Activated CD4-positive, CD25-positive, alpha-beta regulatory T cell (primary cell): ENCODE results near the gene IFITM2.
"Not testable (repeated sequence)": the region's sequence is repeated elsewhere in the genome, so short reads cannot be mapped to it uniquely, and the experiment has no call there.

ENCODE experiments used
- DNase-seq, 4 experiments: peaks; one replicate each; lab custom pipeline; 2025; lab: John Stamatoyannopoulos, UW

IFITM2 gene

DNA sequence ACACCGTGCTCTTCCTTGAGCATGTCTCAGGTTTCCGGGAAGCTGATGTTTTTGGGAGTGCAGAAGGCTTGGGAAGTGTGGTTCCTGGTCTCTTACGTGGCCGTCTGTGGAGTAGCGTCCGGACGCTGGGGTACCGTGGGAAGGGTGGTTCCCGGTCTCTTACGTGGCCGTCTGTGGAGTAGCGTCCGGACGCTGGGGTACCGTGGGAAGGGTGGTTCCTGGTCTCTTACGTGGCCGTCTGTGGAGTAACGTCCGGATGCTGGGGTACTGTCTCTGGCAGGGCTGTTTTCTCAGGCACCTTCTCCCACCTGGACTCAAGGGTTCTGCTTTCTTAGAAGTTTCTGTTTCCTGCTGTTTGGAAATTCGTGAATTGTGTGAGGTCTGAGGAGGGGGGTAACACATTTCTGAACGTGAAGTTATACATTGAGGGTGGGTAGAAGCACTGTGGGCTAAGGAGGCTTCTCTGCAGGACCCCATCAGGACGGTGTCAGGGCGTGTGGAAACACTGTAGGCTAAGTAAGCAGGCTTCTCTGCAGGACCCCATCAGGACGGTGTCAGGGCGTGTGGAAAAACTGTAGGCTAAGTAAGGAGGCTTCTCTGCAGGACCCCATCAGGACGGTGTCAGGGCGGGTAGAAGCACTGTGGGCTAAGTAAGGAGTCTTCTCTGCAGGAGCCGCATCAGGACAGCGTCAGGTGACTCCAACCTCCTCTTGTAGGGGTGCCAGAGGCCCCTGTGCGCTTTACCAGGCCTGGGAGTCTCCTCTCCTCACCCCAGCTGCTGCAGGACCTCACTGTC lies 18.4 kb downstream of the IFITM2 start:
- no peak for DNase-seq

GRCh38 chr11:326592-326841 lies 18.9 kb downstream of the IFITM2 start:
- no peak for DNase-seq

- DNase-seq, result no peak
Measured at GRCh38 chr11:326842-327580, 19.4 kb downstream of the IFITM2 start.

- DNase-seq, result no peak
Measured at GRCh38 chr11:327581-327923, 19.9 kb downstream of the IFITM2 start.

DNA sequence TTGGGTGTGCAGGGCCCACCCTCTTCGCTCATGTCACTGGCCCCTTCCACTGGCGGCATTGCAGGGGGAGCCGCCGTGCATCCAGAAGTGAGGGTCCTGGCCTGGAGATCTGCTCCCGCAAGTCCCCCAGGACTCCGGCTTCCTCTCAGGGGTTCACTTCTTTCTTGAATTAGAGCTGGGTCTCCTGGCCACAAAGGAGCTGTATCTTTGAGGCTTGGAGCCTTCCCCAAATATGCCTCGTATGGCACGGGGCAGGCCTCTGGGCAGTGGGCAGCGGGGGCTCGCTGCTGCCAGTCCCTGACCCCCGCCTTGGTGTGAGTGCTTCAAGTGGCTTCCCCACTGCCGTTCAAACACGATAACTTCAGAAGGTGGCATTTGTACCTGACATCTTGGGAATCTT lies 20.4 kb downstream of the IFITM2 start:
- DNase-seq, result no peak

DNA sequence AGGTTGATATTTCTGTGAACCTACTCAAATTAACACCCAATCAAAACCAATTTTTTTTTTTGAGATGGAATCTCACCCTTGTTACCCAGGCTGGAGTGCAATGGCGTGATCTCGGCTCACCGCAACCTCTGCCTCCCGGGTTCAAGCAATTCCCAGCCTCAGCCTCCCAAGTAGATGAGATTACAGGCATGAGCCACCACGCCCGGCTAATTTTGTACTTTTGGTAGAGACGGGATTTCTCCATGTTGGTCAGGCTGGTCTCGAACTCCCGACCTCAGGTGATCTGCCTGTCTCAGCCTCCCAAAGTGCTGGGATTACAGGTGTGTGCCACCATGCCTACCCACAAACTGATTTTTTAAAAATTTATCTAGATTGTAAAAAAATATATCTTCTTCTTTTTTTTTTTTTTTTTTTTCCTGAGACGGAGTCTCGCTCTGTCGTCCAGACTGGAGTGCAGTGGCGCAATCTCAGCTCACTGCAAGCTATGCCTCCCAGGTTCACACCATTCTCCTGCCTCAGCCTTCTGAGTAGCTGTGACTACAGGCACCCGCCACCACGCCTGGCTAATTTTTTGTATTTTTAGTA lies 21.0 kb downstream of the IFITM2 start:
- not testable (repeated sequence) for DNase-seq

GRCh38 chr11:329886-330253 lies 22.3 kb downstream of the IFITM2 start:
- no peak for DNase-seq

- no peak for DNase-seq
Measured at GRCh38 chr11:330307-330693, 22.7 kb downstream of the IFITM2 start.

DNA sequence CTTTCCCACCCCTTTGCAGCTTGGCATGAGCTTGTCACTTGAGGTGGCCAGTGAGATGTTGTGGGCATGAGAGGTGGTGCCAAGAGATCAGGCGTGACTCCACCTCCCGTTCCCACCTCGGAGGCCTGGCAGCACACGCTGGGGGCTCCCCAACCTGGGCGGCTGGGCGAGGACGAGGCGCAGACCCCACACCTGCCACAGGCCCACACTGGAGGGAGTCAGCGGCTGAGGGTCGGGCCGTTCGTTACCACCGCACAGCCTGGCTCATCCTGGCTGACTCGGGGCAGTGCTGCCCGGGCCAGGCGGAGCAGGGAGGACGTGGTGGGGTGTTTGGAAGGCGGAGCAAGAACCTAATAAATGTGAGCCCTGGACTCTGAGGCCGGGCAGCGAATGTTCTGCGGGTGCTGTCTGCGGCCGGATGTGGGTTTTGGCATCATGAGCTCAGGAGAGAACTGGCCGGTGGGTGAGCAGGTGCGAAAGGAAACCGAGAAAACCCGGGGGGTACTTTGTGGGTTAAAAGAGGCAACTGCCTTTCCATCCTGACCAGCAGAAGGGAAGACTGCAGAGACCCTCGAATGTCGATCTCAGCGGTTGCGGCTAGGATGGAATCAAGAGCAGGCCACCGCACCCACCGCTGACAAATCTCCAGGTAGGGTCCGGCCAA lies 23.2 kb downstream of the IFITM2 start:
- DNase-seq, result no peak

DNA sequence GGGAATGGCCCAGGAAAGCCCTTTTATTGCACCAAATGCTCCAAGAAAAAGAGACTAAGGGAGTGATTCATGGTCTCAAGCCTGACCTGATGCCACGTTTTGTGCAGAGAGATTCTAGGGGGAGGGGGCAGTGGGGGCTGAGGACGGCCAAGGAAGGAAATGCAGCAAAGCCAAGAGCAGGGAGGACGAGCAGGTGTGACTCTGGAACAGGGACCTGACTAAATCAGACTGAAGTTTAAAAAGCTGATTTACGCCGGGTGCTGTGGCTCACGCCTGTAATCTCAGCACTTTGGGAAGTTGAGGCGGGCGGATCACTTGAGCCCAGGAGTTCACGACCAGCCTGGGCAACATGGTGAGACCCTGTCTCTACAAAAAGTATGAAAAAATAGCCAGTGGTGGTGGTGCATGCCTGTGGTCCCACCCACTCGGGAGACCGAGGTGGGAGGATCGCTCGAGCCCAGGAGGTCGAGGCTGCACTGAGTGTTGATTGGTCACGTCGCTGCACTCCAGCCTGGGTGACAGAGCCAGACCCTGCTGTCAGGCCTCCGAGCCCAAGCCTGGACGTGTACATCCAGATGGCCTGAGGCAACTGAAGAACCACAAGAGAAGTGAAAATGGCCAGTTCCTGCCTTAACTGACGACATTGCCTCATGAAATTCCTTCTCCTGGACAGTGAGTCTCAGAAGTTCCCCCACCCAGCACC lies 23.9 kb downstream of the IFITM2 start:
- DNase-seq, result no peak

- no peak for DNase-seq
Measured at GRCh38 chr11:332651-333480, 25.2 kb downstream of the IFITM2 start.

GRCh38 chr11:333616-334263 lies 26.1 kb downstream of the IFITM2 start:
- not testable (repeated sequence) for DNase-seq

DNA sequence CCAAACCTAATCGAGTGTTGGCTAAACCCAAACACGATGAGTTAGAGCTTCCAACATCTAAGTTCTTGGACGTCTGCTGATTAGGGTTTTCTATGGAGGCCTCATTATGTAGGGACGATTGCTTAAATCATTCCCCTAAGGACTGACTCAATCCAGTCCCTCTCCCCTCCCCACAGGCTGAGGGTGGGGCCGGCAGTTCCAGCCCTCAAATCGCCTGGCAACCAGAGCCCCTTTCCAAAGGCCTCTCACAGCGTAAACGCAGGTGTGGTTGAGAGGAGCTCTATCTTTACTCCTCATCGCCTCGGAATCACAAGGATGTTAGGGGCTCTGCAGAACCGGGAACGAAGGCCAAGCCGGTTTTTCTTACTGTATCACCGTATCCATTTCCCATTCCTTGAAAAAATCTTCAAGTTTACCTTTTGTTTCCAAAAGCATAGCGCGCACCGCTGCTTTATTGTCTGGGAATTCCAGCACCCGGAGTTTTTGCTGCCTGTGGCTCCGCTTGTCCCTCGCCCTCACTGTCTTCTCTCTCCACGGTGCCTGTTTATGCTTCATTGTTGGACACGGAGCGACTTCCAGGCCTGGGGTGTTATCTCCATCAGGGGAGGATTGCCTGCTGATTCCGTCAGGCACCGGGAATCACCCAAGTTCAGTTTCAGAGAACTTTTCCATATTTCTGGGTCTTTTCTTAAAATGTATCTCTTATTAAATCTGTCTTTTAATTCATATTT lies 26.8 kb downstream of the IFITM2 start:
- no peak for DNase-seq

DNA sequence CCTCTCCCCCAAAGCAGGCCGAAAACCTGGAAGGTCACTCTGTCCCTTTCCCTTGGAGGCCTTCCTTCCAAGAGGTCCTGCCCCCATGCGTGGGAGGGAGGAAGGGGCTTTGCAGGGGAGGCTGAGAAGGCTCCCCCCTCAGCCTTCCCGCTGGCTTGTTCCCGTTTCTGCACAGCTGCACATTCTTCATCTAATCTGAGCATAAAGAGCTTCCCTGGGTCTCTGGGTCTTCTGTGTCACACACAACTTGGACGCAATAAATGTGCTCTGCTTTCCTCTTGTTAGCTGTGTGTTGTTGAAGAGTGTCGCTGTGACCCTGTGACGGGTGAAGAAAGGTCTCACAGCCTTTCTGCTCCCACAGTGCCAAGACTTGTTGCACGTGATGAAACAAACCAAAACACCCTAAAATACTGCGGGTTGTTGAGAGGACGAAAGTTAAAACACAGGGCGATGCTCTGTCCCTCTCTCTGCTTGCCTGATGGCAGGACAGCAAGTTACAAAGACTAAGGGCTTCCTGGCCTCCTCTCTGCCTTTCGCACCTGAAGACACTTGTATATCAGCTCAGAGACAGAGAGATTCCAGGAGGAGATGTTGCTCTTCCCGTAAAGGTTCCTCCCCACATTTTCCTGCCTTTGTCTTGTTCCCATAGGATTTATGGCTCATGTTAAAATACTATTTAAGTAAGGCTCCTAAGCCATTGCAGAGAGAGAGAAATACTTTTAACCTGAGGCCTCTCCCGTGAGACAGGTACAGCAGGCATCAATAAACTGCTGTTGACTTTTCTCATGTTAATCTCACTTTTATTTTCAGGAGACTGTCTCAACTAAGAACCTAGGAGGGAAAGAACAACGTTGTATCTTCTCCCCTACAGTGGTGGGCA lies 28.4 kb downstream of the IFITM2 start:
- DNase-seq, result no peak

DNA sequence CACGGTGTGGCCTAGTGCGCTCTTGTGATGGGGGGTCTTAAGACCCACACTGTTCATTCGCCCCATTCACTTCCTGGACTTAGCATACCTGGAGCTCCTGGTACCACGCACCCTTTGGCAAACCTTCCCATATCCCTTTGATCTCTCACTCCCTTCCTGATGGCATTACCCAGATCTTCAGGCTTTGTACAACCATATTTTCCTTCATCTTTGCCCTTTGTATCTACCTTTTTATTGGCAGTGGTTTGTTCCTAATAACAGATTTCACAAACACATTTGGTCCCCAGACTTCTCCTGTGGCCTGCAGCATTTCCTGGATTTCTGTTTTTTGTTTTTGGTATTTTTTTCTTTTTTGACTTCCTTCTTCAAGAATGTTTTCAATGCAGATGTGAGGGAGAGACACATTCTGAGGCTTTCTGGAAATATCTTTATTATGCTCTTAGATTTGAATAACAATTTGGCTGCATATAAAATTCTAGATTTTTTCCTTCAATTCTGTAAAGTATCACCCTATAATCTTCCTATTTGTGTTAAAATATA lies 29.1 kb downstream of the IFITM2 start:
- DNase-seq, result no peak

DNA sequence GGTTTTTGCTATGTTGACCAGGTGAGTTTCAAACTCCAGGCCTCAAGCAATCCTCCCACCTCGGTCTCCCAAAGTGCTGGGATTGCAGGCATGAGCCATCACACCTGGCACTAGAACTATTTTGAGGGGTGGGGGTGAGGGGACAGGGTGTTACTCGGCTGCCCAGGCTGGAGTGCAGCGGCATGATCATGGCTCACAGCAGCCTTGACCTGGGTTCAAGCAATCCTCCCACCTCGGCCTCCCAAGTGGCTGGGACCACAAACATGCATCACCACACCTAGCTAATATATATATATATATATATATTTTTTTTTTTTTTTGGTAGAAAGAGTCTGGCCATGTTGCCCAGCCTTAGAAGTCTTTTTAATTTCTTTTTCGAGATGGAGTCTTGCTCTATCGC lies 30.1 kb downstream of the IFITM2 start:
- DNase-seq, result no peak

- DNase-seq, result no peak
Measured at GRCh38 chr11:339963-340362, 32.3 kb downstream of the IFITM2 start.

DNA sequence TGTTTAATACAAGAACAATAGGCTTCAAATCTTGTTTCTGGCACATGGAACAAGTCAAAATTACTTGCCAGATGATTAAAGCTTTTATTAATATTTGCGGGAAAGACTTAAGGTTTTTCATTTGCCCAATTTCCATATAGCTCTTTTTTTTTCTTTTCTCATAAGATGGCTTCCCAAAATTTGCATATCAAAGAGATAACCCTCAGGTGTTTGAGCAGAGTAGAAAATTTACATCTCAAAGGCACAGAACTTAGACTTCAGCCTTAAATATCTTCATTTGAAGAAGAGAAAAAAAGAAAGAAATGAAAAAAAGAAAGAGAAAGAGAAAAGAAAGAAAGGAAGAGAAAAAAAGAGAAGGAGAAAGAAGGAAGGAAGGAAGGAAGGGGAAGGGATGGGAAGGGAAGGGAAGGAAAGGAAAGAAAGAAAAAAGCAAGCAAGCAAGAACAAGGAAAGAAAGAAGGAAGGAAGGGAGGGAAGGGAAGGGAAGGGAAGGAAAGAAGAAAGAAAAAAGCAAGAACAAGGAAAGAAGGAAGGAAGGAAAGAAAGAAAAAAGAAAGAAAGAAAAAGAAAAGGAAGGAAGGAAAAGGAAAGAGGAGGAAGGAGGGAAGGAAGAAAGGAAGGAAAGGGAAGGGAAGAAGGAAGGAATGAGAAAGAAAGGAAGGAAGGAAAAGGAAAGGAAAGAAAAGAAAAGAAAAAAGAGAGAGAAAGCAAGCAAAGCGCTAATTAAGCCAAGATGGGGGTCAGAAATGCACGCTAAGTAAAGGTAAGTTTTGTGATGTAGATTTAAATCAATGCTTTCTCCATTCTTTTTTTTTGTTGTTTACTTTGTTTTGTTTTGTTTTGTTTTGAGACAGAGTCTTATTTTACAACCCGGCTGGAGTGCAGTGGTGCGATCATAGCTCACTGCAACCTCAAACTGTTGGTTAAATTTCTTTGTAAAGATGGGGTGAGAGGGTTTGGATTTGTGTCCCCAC lies 33.2 kb downstream of the IFITM2 start:
- no peak for DNase-seq
